Activated T-cell treated with anti-CD3 and anti-CD28 coated beads for 1 hour (primary cell): ENCODE measurements around the gene ARL2.
"Not testable (repeated sequence)": the region's sequence is repeated elsewhere in the genome, so short reads cannot be mapped to it uniquely, and the experiment has no call there.

Experiments used
- DNase-seq: peaks from one replicate; pipeline ENCODE4 v3.0.0-alpha.2; 2020; ENCODE audit warnings: low read depth

ARL2 gene

GRCh38 chr11:65013888-65014725, at the start of gene ARL2:
Gene ARL2 (plus strand): TSS chr11:65014160. CDS start chr11:65014208, 48 bp downstream.
- DNase-seq, result peak; percentile 71

GRCh38 chr11:64967375-64967774, 46.6 kb upstream of the ARL2 start:
- DNase-seq, result no peak

GRCh38 chr11:64969209-64969608, 44.8 kb upstream of the ARL2 start:
- no peak for DNase-seq

- DNase-seq, result no peak
Measured at GRCh38 chr11:64970731-64971151, 43.2 kb upstream of the ARL2 start.

GRCh38 chr11:64971421-64972233, 42.3 kb upstream of the ARL2 start, which contains the start of gene MAJIN:
Gene MAJIN (minus strand): TSS chr11:64972108. CDS start chr11:64959405, 12,703 bp downstream.
- peak; percentile 93 for DNase-seq

- DNase-seq, result no peak
Measured at GRCh38 chr11:64974124-64974523, 39.8 kb upstream of the ARL2 start.

- no peak for DNase-seq
Measured at GRCh38 chr11:64976651-64977050, 37.3 kb upstream of the ARL2 start.

- not testable (repeated sequence) for DNase-seq
Measured at GRCh38 chr11:64983339-64983738, 30.6 kb upstream of the ARL2 start.

- no peak for DNase-seq
Measured at GRCh38 chr11:64987998-64988854, 25.7 kb upstream of the ARL2 start.

- DNase-seq, result no peak
Measured at GRCh38 chr11:64989416-64989815, 24.5 kb upstream of the ARL2 start.

GRCh38 chr11:64990222-64990923, 23.6 kb upstream of the ARL2 start:
- DNase-seq, result no peak

- no peak for DNase-seq
Measured at GRCh38 chr11:64994318-64994717, 19.6 kb upstream of the ARL2 start.

GRCh38 chr11:64996327-64996709, 17.6 kb upstream of the ARL2 start:
- DNase-seq, result no peak

GRCh38 chr11:64996710-64997380, 17.1 kb upstream of the ARL2 start, which contains the start of gene BATF2:
Gene BATF2 (minus strand): TSS chr11:64996971. CDS start chr11:64996914, 57 bp downstream.
- no peak for DNase-seq

GRCh38 chr11:64998141-64998540, 15.8 kb upstream of the ARL2 start:
- no peak for DNase-seq

- no peak for DNase-seq
Measured at GRCh38 chr11:64998690-64999431, 15.1 kb upstream of the ARL2 start.

- DNase-seq, result no peak
Measured at GRCh38 chr11:64999478-64999877, 14.5 kb upstream of the ARL2 start.

GRCh38 chr11:65002706-65003105, 11.3 kb upstream of the ARL2 start:
- no peak for DNase-seq

- DNase-seq, result no peak
Measured at GRCh38 chr11:65003282-65003681, 10.7 kb upstream of the ARL2 start.

GRCh38 chr11:65003968-65004367, 10.0 kb upstream of the ARL2 start:
- DNase-seq, result not testable (repeated sequence)
